K562 (cell line): ENCODE measurements around the gene LOXL3. TPM values are rescaled to one million over a fixed set of nuclear protein-coding genes. Genes with fewer than 3 reads are reported as not detected.
A peak's percentile ranks its signal among the peaks of the same experiment; 100 is the strongest.

Experiments used
- DEAF1 ChIP-seq: fragments of 450-650 bp; formaldehyde crosslinking; IDR thresholded peaks from 2 replicates; pipeline ENCODE4 v1.4.0; 2020; ENCODE audit warnings: mild to moderate bottlenecking, moderate library complexity
- HNRNPUL1 ChIP-seq: fragments of 200-400 bp; formaldehyde crosslinking; IDR thresholded peaks from 2 replicates; pipeline ENCODE4 v1.6.1; 2017; ENCODE audit warnings: low read length
- L3MBTL2 ChIP-seq: fragments of 450-650 bp; IDR thresholded peaks from 2 replicates; pipeline ENCODE4 v1.6.1; 2016; ENCODE audit warnings: mild to moderate bottlenecking, moderate library complexity
- NUFIP1 ChIP-seq: fragments of 450-650 bp; IDR thresholded peaks from 2 replicates; pipeline ENCODE4 v1.6.1; 2018; ENCODE audit not compliant: partially characterized antibody
- RAD51 ChIP-seq: fragments of 450-650 bp; IDR thresholded peaks from 2 replicates; pipeline ENCODE4 v1.7.1; 2016; ENCODE audit warnings: low read depth, mild to moderate bottlenecking, borderline replicate concordance
- SIN3A ChIP-seq, 2 experiments: fragments of 150-350 bp in 1 of 2; IDR thresholded peaks; 2 replicates each; pipeline ENCODE4 v1.6.1; 2011 to 2016; ENCODE audit warnings: borderline replicate concordance in 2 of 2, low read depth in 2 of 2, low read length in 2 of 2, mild to moderate bottlenecking in 2 of 2, moderate library complexity in 2 of 2; ENCODE audit not compliant: control insufficient read depth in 1 of 2
- YY1 ChIP-seq, 3 experiments: IDR thresholded peaks; 2 replicates each; pipeline ENCODE4 v1.6.1; 2011; ENCODE audit warnings: low read length in 2 of 3, mild to moderate bottlenecking in 2 of 3, moderate library complexity in 2 of 3, borderline replicate concordance in 1 of 3, control low read depth in 1 of 3, low read depth in 1 of 3; ENCODE audit not compliant: insufficient read depth in 3 of 3, insufficient replicate concordance in 2 of 3, control insufficient read depth in 1 of 3, insufficient read length in 1 of 3; ENCODE audit errors: extremely low read depth in 1 of 3
- ZMIZ1 ChIP-seq, 2 experiments: fragments of 150-350 bp in 1 of 2; IDR thresholded peaks; 2 replicates each; pipeline ENCODE4 v1.6.1; 2012 to 2016; ENCODE audit warnings: low read depth in 2 of 2, low read length in 2 of 2, mild to moderate bottlenecking in 1 of 2, moderate library complexity in 1 of 2
- ZNF431 ChIP-seq: sonication (generic); formaldehyde crosslinking; IDR thresholded peaks from 2 replicates; pipeline ENCODE4 v1.8.0; 2022; ENCODE audit warnings: mild to moderate bottlenecking, missing genetic modification reagents
- ZNF436 ChIP-seq: fragments of 250-450, 450-650 bp; sonication (Bioruptor Pico); formaldehyde crosslinking; IDR thresholded peaks from 2 replicates; pipeline ENCODE4 v1.7.0; 2020; ENCODE audit warnings: mild to moderate bottlenecking
- polyA plus RNA-seq, 8 experiments: library from polyadenylated mRNA; depleted of rRNA in 4 of 8; stranded (reverse) in 5 of 8; unstranded in 3 of 8; fragments of >200 nt; fragmentation: Nextera tagmentation in 2 of 8; fragmentation: Illumina TruSeq in 1 of 8; extraction: Ambion mirVana in 2 of 8; extraction: Trizol in 1 of 8; gene quantifications; 2 replicates each; pipeline versions ENCODE4 v1.2.1 to v1.2.3, GENCODE V29; 2011 to 2014; ENCODE audit warnings: inconsistent platforms in 1 of 8, missing spikeins in 1 of 8
- total RNA-seq, 7 experiments: library from RNA; depleted of rRNA in 6 of 7; stranded (reverse); fragments of >200 nt in 6 of 7; fragmentation: Illumina TruSeq in 2 of 7; extraction: Trizol in 2 of 7; gene quantifications; 2 replicates each; pipeline versions ENCODE4 v1.2.1 to v1.2.3, GENCODE V29; 2011 to 2021; ENCODE audit warnings: low replicate concordance in 1 of 7

LOXL3 gene
- total and polyA plus RNA-seq, 9 of the 15 experiments (the other 6 are each of a cell fraction or from before 2014, with no cell fraction given) = 0.22 to 0.99 (median 0.31) TPM

DNA sequence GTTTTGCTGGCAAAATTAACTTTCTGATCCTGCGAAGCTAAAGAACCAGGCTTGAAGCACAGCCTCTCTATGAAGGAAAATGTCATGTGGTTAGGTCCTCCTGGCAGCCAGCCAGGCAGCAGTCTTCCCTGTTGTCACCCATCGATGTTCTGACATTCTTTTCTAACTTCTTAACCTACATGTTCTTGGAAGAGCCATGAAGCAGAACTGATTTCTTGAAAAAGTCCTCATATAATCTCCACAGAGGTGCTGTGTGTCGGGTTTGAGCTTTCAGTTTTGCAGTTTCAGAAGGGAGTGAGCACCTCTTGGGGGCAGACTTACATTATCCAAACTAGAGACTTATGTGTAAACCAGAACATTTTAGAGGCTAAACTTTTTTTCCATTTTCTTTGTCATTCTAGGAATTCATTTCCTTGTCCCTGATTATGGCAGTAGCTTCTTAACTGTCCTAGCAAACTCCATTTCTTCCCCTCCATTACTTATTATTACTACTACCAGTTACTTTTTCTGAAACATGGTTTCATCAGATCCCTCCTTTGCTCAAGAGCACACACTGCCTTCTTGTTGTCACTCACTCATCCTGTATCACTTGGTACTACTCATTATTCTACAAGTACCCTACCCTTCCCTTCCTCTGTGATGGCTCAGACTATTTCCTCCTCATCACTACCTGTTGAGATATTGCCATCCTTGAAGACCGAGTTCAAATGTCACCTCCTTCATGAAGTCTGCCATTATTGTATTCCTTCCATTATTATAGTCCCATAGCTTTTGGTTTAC is 31.9 kb upstream of the LOXL3 start (continued):
- TF ChIP-seq ZNF436 (CRISPR knock-in tag) (no peak), NUFIP1 (no peak), DEAF1 (CRISPR knock-in tag) (no peak), SIN3A (IDR thresholded peaks at IDR 0.05; ENCODE audit: borderline replicate concordance in 2 of 2, control insufficient read depth in 1 of 2, low read depth in 2 of 2, low read length in 2 of 2) (no peak), HNRNPUL1 (no peak), ZMIZ1 (IDR thresholded peaks at IDR 0.05; ENCODE audit: low read depth in 2 of 2, low read length in 2 of 2) (no peak), RAD51 (0 out of 2 replicates have a peak, but pooled peaks have one; percentile 10), L3MBTL2 (peak; percentile 33; the same call in 1 of the 2 replicates), ZNF431 (CRISPR knock-in tag) (no peak), YY1 (IDR thresholded peaks at IDR 0.05; ENCODE audit: borderline replicate concordance in 1 of 3, control insufficient read depth in 1 of 3, extremely low read depth in 1 of 3, insufficient read depth in 3 of 3, insufficient read length in 1 of 3, insufficient replicate concordance in 2 of 3, low read depth in 1 of 3, low read length in 2 of 3) (no peak)
